Type B pancreatic cell (in vitro differentiated cells): ENCODE results near the gene VDR. TPM values are rescaled to one million over a fixed set of nuclear protein-coding genes. Genes with fewer than 3 reads are reported as not detected.

Source experiments
- DNase-seq: peaks from one replicate; pipeline ENCODE4 v3.0.0; 2021; ENCODE audit warnings: mixed read lengths; ENCODE audit not compliant: unreplicated experiment; ENCODE audit errors: extremely low spot score
- H3K27ac Mint-ChIP-seq: 2 replicates; pipeline ENCODE4 v1.8.0; 2021; ENCODE audit warnings: mild to moderate bottlenecking, mixed read lengths
- H3K27me3 Mint-ChIP-seq: 2 replicates; pipeline ENCODE4 v1.8.0; 2021; ENCODE audit warnings: mixed read lengths
- H3K36me3 Mint-ChIP-seq: 2 replicates; pipeline ENCODE4 v1.8.0; 2021; ENCODE audit warnings: mixed read lengths
- H3K4me1 Mint-ChIP-seq: one replicate; pipeline ENCODE4 v1.8.0; 2021; ENCODE audit warnings: mixed read lengths; ENCODE audit not compliant: unreplicated experiment
- H3K4me3 Mint-ChIP-seq: 2 replicates; pipeline ENCODE4 v1.8.0; 2021; ENCODE audit warnings: mild to moderate bottlenecking, mixed read lengths
- H3K9me3 Mint-ChIP-seq: 2 replicates; pipeline ENCODE4 v1.8.0; 2021; ENCODE audit warnings: mixed read lengths
- total RNA-seq: library from RNA; stranded (reverse); gene quantifications from 2 replicates; pipeline ENCODE4 v1.2.1, GENCODE V29; 2021; ENCODE audit warnings: low replicate concordance
- TF ChIP-seq, protein P1 (sequence below): fragments of 200-600 bp; sonication (generic); conservative IDR thresholded peaks from 2 replicates; pipeline ENCODE4 v1.5.0; 2021; ENCODE audit warnings: antibody characterized with exemption, mild to moderate bottlenecking

The VDR gene
- total RNA-seq, 1 donor from 2014 or later = 0.77 TPM

- no peaks in the 10 kb centered on the region for H3K9me3 Mint-ChIP-seq
These were observed 25.8 kb downstream of the VDR start for GRCh38 chr12:47878918-47879481.

GRCh38 chr12:47878293-47878917 lies 26.4 kb downstream of the VDR start:
- Mint-ChIP-seq H3K9me3 (no peaks in the 10 kb centered on the region), H3K36me3 (no peaks in the 10 kb centered on the region), H3K4me1 (no peaks in the 10 kb centered on the region), H3K27ac (no peak overlapping the region), H3K4me3 (no peak overlapping the region), H3K27me3 (no peaks in the 10 kb centered on the region)
- DNase-seq = no peak
- TF ChIP-seq, protein P1, sequence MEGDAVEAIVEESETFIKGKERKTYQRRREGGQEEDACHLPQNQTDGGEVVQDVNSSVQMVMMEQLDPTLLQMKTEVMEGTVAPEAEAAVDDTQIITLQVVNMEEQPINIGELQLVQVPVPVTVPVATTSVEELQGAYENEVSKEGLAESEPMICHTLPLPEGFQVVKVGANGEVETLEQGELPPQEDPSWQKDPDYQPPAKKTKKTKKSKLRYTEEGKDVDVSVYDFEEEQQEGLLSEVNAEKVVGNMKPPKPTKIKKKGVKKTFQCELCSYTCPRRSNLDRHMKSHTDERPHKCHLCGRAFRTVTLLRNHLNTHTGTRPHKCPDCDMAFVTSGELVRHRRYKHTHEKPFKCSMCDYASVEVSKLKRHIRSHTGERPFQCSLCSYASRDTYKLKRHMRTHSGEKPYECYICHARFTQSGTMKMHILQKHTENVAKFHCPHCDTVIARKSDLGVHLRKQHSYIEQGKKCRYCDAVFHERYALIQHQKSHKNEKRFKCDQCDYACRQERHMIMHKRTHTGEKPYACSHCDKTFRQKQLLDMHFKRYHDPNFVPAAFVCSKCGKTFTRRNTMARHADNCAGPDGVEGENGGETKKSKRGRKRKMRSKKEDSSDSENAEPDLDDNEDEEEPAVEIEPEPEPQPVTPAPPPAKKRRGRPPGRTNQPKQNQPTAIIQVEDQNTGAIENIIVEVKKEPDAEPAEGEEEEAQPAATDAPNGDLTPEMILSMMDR = no peak

More at GRCh38 chr12:47878918-47879481, 25.8 kb downstream of the VDR start:
- Mint-ChIP-seq H3K27ac (no peak overlapping the region), H3K4me3 (no peak overlapping the region), H3K4me1 (no peaks in the 10 kb centered on the region), H3K36me3 (no peaks in the 10 kb centered on the region), H3K27me3 (no peaks in the 10 kb centered on the region)
- TF ChIP-seq, protein P1 = no peak
- no peak for DNase-seq

DNA sequence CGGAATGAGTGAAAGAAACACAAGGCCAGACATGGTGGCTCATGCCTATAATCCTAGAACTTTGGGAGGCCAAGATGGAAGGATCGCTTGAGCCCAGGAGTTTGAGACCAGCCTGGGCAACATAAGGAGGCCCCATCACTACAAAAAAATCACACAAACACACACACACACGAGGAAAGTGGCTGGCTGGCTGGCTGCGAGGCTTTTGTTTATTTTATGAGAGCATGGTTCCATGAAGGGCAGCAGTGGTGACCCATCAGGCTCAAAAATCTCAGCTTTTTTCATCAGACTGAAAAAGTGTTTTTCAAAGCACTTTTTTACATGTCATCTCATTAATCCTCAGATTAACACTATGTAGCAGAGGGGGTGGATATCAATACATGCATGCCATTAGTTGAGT lies 27.7 kb downstream of the VDR start:
- Mint-ChIP-seq H3K27me3 (no peaks in the 10 kb centered on the region), H3K27ac (no peak overlapping the region), H3K4me3 (no peak overlapping the region), H3K4me1 (no peaks in the 10 kb centered on the region), H3K9me3 (no peaks in the 10 kb centered on the region), H3K36me3 (no peaks in the 10 kb centered on the region)
- DNase-seq = no peak
- TF ChIP-seq, protein P1 = no peak

DNA sequence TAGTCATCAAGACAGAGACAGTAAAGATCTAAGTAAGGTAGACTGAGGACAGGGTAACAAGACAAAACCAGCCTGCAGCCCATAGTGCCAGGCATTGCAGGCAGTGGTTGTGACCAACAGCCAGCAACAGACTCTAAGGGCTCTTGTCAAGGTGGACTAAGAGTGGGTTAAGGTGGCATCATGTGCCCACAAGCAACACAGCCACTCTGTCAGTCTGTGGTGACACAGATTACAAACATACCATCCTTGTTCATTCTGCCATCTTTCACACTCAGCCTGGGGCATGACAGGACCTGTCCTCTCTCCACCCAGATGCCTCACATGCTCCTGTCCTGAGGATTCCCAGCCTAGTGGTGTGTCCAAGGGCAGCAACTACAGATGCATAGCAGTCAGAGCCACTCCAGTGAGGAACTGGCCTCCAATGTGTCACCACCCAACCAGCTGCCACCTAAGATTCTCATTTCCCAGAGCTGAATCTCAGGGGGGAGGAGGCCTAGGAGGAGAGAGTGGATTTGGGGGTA lies 28.3 kb downstream of the VDR start:
- DNase-seq = no peak
- H3K27ac Mint-ChIP-seq = no peak overlapping the region
- H3K4me1 Mint-ChIP-seq = no peaks in the 10 kb centered on the region
- H3K27me3 Mint-ChIP-seq = no peaks in the 10 kb centered on the region
- H3K9me3 Mint-ChIP-seq = no peaks in the 10 kb centered on the region
- no peaks in the 10 kb centered on the region for H3K36me3 Mint-ChIP-seq
- TF ChIP-seq, protein P1 = no peak
- no peak overlapping the region for H3K4me3 Mint-ChIP-seq

- no peaks in the 10 kb centered on the region for H3K27me3 Mint-ChIP-seq
- H3K9me3 Mint-ChIP-seq = no peaks in the 10 kb centered on the region
- H3K4me1 Mint-ChIP-seq = no peaks in the 10 kb centered on the region
- TF ChIP-seq, protein P1 = no peak
- no peak overlapping the region for H3K27ac Mint-ChIP-seq
- no peak overlapping the region for H3K4me3 Mint-ChIP-seq
- no peaks in the 10 kb centered on the region for H3K36me3 Mint-ChIP-seq
- DNase-seq = no peak
These were observed 28.9 kb downstream of the VDR start for GRCh38 chr12:47875746-47876439.
